Stimulated activated CD8-positive, alpha-beta memory T cell treated with anti-CD3 and anti-CD28 coated beads, Interleukin-12 subunit alpha, Interleukin-12 subunit beta, amount 100 ng/mL, for 24 hours (primary cell): ENCODE results near the gene MAD2L1BP.
"Not testable (repeated sequence)": the region's sequence is repeated elsewhere in the genome, so short reads cannot be mapped to it uniquely, and the experiment has no call there.

ENCODE experiments used
- DNase-seq: peaks from one replicate; pipeline ENCODE4 v3.0.0-alpha.2; 2020; ENCODE audit errors: extremely low read depth

MAD2L1BP gene

GRCh38 chr6:43627008-43627825, 8.4 kb upstream of the MAD2L1BP start:
- DNase-seq, result no peak

GRCh38 chr6:43628393-43629103, 7.1 kb upstream of the MAD2L1BP start:
- peak; percentile 20 for DNase-seq

- DNase-seq, result peak; percentile 90
Measured at GRCh38 chr6:43629104-43629504, 6.5 kb upstream of the MAD2L1BP start, which contains the start of gene GTPBP2. Gene GTPBP2, minus strand, starts transcription at chr6:43629264. Its CDS starts 102 bp downstream, at chr6:43629162.

GRCh38 chr6:43629505-43630300, 5.9 kb upstream of the MAD2L1BP start:
- DNase-seq, result peak; percentile 76

GRCh38 chr6:43630980-43631619, 4.5 kb upstream of the MAD2L1BP start:
- no peak for DNase-seq

GRCh38 chr6:43633002-43633401, 2.6 kb upstream of the MAD2L1BP start:
- not testable (repeated sequence) for DNase-seq

GRCh38 chr6:43634702-43635303, 837 bp upstream of the MAD2L1BP start:
- DNase-seq, result no peak

GRCh38 chr6:43636308-43636659, 644 bp downstream of the MAD2L1BP start:
- no peak for DNase-seq

- DNase-seq, result no peak
Measured at GRCh38 chr6:43639984-43640800, 4.6 kb downstream of the MAD2L1BP start.

- peak; percentile 35 for DNase-seq
Measured at GRCh38 chr6:43644940-43645612, 9.4 kb downstream of the MAD2L1BP start, which contains the start of gene RSPH9. Gene RSPH9, plus strand, starts transcription at chr6:43645036. Its CDS starts 63 bp downstream, at chr6:43645099.

- DNase-seq, result no peak
Measured at GRCh38 chr6:43645613-43645964, 9.9 kb downstream of the MAD2L1BP start.

- DNase-seq, result no peak
Measured at GRCh38 chr6:43647613-43648012, 12.0 kb downstream of the MAD2L1BP start.

GRCh38 chr6:43648248-43648647, 12.6 kb downstream of the MAD2L1BP start:
- DNase-seq, result no peak

GRCh38 chr6:43652822-43653221, 17.2 kb downstream of the MAD2L1BP start:
- DNase-seq, result not testable (repeated sequence)

- DNase-seq, result no peak
Measured at GRCh38 chr6:43657221-43657802, 21.7 kb downstream of the MAD2L1BP start.

- no peak for DNase-seq
Measured at GRCh38 chr6:43658161-43658560, 22.5 kb downstream of the MAD2L1BP start.

- DNase-seq, result not testable (repeated sequence)
Measured at GRCh38 chr6:43662948-43663347, 27.3 kb downstream of the MAD2L1BP start.

- no peak for DNase-seq
Measured at GRCh38 chr6:43665376-43665775, 29.7 kb downstream of the MAD2L1BP start.

- DNase-seq, result no peak
Measured at GRCh38 chr6:43666196-43666920, 30.7 kb downstream of the MAD2L1BP start.
